ENCODE results near the gene TTC3. TPM values are rescaled to one million over a fixed set of nuclear protein-coding genes. Genes with fewer than 3 reads are reported as not detected.

TTC3 gene
- total and polyA plus RNA-seq, 9 of the 15 experiments (the other 6 are each of a cell fraction or from before 2014, with no cell fraction given): 17.5 to 92.0 (median 59.5) TPM

- TF ChIP-seq ZNF316 (IDR thresholded peaks at IDR 0.05) (0 out of 2 replicates have a peak, but pooled peaks have one; percentile 11), TAF1 (IDR thresholded peaks at IDR 0.05; ENCODE audit: control insufficient read depth, extremely low read depth, insufficient read depth, low read length, severe bottlenecking) (no peak), ZKSCAN8 (CRISPR knock-in tag; IDR thresholded peaks at IDR 0.05) (no peak), ZNF778 (CRISPR knock-in tag; IDR thresholded peaks at IDR 0.05) (no peak), CCAR2 (IDR thresholded peaks at IDR 0.05; ENCODE audit: low read depth, low read length) (no peak)
- in situ Hi-C loops (cut with MboI): loop anchor here (10.0 kb wide), 1 partner anchor 108 kb away; no protein-coding TSS in a partner anchor
- intact Hi-C loops (cut with micrococcal nuclease): loop anchor here (10.0 kb wide), 1 partner anchor 292 kb away; no protein-coding TSS in a partner anchor
- ChIA-PET CTCF (ENCODE audit: low intra/inter-chr PET ratio) (interaction anchor here (1.5 kb wide), 1 partner anchor 106 kb away, joined by 5 read pairs; no protein-coding TSS in a partner anchor), POLR2A (interaction anchor here (0.6 to 1.8 kb wide), 6 partner anchors 13 to 416 kb away, joined by 3 to 5 read pairs (median 3); no protein-coding TSS in a partner anchor)
- peaks cover 7 to 30% of the 10 kb centered on the region in 2 experiments; a peak in 4 of 5 replicates for H3K4me1 ChIP-seq (replicated peaks in 1 of 2; ENCODE audit: control insufficient read depth in 2 of 2, insufficient read depth in 2 of 2, low read length in 2 of 2)
- H3K27me3 ChIP-seq (ENCODE audit: control insufficient read depth in 2 of 2, insufficient read depth in 2 of 2, low read length in 2 of 2): no peaks in the 10 kb centered on the region
- peaks cover 93% of the 10 kb centered on the region for H3K79me2 ChIP-seq (ENCODE audit: control insufficient read depth, insufficient read depth, low read length)
- WGBS (ENCODE audit: insufficient coverage, low coverage, missing lambda C conversion rate): 100% methylated on average over 1 of the region's 1 CpG
- no peak for ATAC-seq
- peaks cover 4% of the 10 kb centered on the region for H3K9me1 ChIP-seq (ENCODE audit: control insufficient read depth, insufficient read depth, low read length)
- H3K27ac ChIP-seq (ENCODE audit: extremely low read depth, low read depth, low read length): no peak overlapping the region
- DNase-seq (ENCODE audit: extremely low read depth in 1 of 4, low spot score in 3 of 4): no peak
- no peak overlapping the region for H3K9ac ChIP-seq (ENCODE audit: insufficient read depth in 1 of 2, low read depth in 2 of 2, low read length in 2 of 2)
- no TSS peak for BruUV-seq (replicated peaks)
- no peak for FAIRE-seq
- H3K9me3 ChIP-seq (replicated peaks; ENCODE audit: control insufficient read depth, insufficient read depth, low read depth, low read length): no peaks in the 10 kb centered on the region
- peaks cover 4% of the 10 kb centered on the region; the same call in 1 of the 3 replicates for H3K36me3 ChIP-seq (ENCODE audit: control insufficient read depth, insufficient read depth, low read length)
- H4K20me1 ChIP-seq (replicated peaks; ENCODE audit: control insufficient read depth, insufficient read depth, low read length): peaks cover 19% of the 10 kb centered on the region
- H3K4me3 ChIP-seq: no peak overlapping the region
- no peak overlapping the region for H2AFZ ChIP-seq (ENCODE audit: low read depth, low read length)
- H3K4me2 ChIP-seq (ENCODE audit: insufficient read depth, low read length): no peak overlapping the region
These were observed 9.3 kb downstream of the TTC3 start for GRCh38 chr21:37082375-37082774.
